ENCODE data around the gene RUSF1.
"Not testable (repeated sequence)": the region's sequence is repeated elsewhere in the genome, so short reads cannot be mapped to it uniquely, and the experiment has no call there.

Gene RUSF1

GRCh38 chr16:31487071-31487719, 21.0 kb downstream of the RUSF1 start:
- no peak for DNase-seq (ENCODE audit: low read depth)

GRCh38 chr16:31486045-31486444, 22.1 kb downstream of the RUSF1 start:
- no peak for DNase-seq (ENCODE audit: low read depth)

- DNase-seq (ENCODE audit: low read depth): no peak
Measured at GRCh38 chr16:31485571-31485970, 22.6 kb downstream of the RUSF1 start.

GRCh38 chr16:31484491-31485171, 23.6 kb downstream of the RUSF1 start:
- no peak for DNase-seq (ENCODE audit: low read depth)

- not testable (repeated sequence) for DNase-seq (ENCODE audit: low read depth)
Measured at GRCh38 chr16:31484048-31484447, 24.1 kb downstream of the RUSF1 start.

- DNase-seq (ENCODE audit: low read depth): no peak
Measured at GRCh38 chr16:31483081-31483480, 25.1 kb downstream of the RUSF1 start, which contains the start of gene SLC5A2. TSS of gene SLC5A2 (plus strand) at chr16:31483123. CDS start at chr16:31483137, 14 bp downstream.

- DNase-seq (ENCODE audit: low read depth): no peak
Measured at GRCh38 chr16:31480851-31481536, 27.2 kb downstream of the RUSF1 start.

- no peak for DNase-seq (ENCODE audit: low read depth)
Measured at GRCh38 chr16:31479751-31480150, 28.4 kb downstream of the RUSF1 start.

GRCh38 chr16:31478956-31479355, 29.2 kb downstream of the RUSF1 start:
- DNase-seq (ENCODE audit: low read depth): no peak

- no peak for DNase-seq (ENCODE audit: low read depth)
Measured at GRCh38 chr16:31477220-31478216, 30.7 kb downstream of the RUSF1 start.

- no peak for DNase-seq (ENCODE audit: low read depth)
Measured at GRCh38 chr16:31476303-31477219, 31.6 kb downstream of the RUSF1 start.

- no peak for DNase-seq (ENCODE audit: low read depth)
Measured at GRCh38 chr16:31475946-31476302, 32.3 kb downstream of the RUSF1 start.

GRCh38 chr16:31474773-31475738, 33.1 kb downstream of the RUSF1 start:
- DNase-seq (ENCODE audit: low read depth): no peak

GRCh38 chr16:31474173-31474714, 33.9 kb downstream of the RUSF1 start:
- DNase-seq (ENCODE audit: low read depth): peak; percentile 78

GRCh38 chr16:31473264-31473984, 34.8 kb downstream of the RUSF1 start:
- DNase-seq (ENCODE audit: low read depth): no peak

GRCh38 chr16:31472709-31473203, 35.4 kb downstream of the RUSF1 start:
- peak; percentile 84 for DNase-seq (ENCODE audit: low read depth)

GRCh38 chr16:31471875-31472708, 36.1 kb downstream of the RUSF1 start, which contains the start of gene TGFB1I1:
TSS of gene TGFB1I1 (plus strand) at chr16:31472152. CDS start at chr16:31472189, 37 bp downstream.
- DNase-seq (ENCODE audit: low read depth): peak; percentile 45

Data from stromal cell of bone marrow (primary cell).